HG03432 (cell line): ENCODE results near the gene RARG.

Source experiments
- ATAC-seq: cut with Tn5 transposase; IDR thresholded peaks from one replicate; pipeline ENCODE4 v1.9.1; 2021; ENCODE audit warnings: mild to moderate bottlenecking, moderate library complexity; ENCODE audit not compliant: unreplicated experiment

RARG gene

DNA sequence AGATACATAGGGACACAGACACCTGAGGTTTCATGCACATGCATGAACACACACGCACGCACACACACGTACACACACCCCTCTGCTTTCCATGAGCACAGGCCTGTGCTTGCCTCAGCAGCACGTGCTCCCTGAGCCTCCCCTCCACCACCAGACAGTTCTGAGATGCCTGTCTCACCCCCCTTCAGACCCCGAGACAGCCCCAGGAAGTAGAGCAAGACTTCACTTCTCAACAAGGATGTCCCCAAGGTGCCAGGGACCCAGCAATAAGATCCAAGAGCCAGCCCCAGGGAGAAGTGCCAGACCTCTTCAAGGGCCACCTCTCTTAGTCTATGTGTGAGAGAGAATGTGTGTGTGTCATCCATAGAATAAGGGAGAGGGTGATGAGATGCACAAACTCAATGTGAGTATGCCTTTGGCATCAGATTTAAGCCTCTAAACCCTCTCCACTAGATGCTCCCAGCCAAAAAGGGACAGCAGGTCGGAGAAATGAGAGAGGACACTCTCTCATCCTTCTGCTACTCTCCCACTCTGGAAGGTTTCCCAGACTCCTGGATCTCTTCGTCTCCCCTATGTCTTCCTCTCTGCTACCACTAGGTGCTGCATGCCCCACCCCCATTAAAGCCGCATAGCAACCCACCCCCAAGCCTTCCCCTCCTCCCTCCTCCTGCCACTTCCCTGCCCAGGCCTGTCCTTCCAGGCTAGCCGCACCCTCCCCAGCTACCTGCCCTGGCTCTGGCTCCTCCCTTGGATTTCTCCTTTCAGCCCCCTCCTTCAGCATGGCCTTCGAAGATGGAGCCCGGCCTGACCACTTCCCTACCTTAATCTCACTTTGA, 7.7 kb downstream of the RARG start:
- no peak for ATAC-seq

DNA sequence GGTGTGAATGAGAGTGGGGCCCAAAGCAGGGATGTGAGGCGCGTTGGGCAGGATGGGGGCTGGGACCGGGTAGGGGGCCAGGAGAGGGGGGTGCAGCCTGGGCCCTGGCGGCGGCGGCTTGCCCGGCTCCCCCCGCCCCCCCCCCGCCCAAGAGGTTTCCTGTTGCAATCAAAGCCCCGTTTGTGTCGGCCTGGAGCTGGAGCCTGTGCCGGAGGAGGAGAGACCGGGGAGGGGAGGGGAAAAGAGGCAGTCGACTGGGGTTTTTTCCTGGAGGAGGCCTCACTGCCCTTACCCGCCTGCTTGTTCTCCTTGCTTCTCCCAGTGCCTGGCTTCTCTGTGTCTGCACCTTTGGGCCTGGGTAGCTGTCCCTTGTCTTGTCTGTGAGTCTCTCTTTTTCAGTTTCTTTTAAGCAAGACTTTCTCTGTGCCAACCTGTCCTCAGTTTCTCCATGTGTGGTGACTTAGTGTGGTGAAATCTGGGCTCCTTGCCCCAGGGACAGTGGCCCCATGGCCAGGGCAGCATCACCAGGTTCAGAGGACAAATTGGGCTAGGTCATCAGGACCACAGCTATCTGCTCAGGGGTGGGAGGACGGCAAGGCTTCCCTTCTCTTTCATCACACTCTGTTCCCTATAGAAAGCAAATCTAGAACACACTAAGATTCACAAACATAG, 8.5 kb downstream of the RARG start:
- ATAC-seq = no peak

DNA sequence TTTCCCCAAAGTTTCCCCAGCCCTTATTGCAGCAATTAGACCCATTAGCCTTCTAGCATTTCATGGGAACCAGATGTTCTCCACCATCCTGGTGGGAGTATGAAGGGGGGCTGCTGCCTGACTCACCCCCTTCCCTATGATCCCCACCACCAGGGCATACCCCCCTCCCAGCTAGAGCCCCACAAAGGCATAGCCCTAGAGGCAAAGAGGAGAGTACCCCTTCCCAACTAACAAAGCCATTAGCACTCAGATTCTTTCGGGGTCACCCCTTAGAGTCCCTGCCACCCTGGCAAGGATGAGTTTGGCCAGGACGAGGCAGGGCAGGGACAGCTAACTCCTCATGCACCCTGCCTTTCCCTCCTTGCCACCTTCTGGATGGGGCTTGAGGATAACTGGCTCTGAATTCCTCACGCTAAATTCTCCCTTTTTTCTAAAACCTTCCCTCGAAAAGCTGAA, 9.2 kb downstream of the RARG start:
- no peak for ATAC-seq

DNA sequence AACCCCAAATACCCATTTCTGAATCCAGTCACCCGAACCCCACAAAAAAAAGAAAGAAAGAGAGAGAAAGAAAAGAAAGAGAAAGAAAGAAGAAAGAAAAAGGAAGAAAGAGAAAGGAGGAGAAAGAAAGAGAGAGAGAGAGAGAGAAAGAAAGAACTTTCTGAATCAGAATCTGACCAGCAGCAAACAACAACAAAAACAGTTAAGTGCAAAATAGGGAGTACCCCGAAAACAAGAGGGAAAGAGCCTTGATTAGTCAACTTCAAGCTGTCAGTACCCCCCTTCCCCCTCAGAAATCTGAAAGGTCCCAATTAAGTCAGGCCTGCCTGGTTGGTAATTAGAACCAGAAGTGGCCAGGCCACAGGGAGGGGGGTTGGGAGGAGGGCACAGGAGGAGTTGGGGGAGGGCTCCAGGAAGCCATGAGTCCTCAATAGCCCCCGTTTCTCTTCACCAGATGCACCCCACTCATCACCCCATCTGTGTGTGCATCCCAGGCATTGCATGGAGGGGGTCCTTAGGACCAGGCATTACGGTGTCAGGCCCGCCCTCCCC, 9.8 kb downstream of the RARG start:
- ATAC-seq = no peak

DNA sequence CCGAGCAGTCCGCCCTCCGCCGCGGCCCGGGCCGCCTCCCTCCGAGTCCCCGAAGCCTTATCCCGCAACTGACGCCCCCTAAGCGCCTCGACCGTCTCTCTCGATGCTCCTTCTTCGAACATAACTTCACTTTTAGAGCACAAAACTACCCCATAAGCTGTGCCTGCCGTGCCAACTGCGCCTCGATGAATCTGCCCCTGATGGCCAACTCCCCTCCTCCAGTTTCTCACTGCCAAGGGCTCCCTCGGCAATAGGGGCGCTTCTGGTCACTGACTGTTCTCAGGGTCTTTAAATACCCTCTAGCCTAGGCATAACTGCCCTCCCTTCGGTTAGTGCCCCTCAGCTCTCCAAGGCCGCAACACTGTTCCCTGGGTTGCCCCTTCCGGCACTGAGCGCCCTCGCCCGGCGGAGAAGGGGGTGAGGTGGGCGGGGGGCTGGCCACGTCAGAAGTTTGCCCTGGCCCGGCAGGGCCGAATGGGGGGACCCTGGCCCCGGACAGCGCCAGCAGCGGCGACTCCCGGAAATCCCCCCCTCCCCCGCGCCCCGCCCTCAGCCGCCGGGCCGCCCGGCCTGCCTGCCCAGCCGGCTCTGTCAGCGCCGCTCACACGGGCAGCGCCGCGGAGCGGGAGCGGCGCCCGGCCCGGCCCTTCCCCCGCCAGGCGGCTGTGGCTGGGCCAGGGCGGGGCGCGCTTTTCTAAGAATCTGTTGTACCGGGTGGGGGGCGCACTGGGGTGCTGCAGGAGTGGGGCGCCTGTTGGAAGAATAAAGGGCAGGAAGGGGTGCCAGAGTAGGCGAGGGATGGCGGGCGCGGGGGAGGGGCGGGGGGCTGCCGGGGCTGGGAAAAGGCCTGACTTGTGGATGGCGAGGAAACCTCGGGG, 10.6 kb downstream of the RARG start:
- ATAC-seq = peak; percentile 30

DNA sequence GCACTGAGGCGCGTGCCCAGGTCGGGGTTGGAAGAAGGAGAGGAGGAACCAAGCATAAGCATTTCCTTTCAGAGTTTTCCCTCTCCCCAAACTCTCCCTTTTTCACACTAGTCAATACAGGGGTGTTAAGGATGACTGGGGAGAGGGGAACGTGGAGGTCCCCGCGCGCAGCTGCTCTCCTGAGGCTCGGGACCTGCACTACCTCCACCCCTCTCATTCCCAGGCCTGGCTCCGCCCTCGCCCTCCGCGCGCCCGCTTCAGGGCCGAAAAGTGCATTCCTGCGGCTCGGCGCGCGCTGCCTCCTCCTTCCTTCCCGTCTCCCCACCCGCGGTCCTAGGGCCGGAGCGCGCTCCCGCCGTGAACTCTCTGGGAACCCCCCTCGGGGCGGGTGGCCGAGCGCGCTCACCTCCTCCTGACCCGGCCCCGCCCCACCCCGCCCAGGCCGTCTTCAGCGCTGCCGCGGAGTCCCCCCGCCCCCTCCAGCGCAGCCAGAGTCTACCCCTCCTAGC, 11.3 kb downstream of the RARG start:
- peak; percentile 61 for ATAC-seq

DNA sequence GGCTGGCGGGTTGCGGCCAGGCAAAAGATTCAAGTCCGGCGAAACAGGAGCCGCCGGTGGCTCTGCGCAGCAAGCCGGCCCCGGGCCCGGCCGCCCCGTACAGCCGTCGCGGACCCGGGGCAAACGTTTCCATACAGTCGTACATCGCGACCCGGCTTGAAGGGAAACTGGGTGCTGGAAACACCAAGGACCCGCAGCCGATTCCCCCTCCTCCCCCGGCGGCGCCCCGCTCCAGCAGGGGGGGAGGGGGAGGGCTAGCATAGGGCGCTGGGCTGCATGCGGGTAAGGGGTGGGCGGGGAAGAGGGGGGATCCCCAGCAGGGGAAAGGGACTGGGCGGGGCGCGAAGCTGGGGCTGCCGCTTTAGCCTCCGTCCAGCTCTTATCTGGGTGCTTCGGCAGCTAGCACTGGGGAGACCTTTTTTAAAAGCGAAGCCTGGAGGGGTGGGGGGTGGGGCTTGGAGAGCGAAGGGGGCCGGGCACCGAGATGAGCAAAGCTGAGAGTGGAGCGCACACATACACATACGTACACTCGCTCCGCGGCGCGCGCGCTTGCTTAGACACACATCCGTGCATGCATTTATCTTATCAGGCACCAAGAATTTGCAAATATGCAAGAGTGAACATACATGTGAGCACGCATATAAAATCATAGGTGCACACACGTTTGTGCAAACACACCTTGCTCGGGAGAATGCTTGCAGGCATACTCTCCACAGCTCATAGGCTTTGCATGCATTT, 11.9 kb downstream of the RARG start:
- ATAC-seq = peak; percentile 30

DNA sequence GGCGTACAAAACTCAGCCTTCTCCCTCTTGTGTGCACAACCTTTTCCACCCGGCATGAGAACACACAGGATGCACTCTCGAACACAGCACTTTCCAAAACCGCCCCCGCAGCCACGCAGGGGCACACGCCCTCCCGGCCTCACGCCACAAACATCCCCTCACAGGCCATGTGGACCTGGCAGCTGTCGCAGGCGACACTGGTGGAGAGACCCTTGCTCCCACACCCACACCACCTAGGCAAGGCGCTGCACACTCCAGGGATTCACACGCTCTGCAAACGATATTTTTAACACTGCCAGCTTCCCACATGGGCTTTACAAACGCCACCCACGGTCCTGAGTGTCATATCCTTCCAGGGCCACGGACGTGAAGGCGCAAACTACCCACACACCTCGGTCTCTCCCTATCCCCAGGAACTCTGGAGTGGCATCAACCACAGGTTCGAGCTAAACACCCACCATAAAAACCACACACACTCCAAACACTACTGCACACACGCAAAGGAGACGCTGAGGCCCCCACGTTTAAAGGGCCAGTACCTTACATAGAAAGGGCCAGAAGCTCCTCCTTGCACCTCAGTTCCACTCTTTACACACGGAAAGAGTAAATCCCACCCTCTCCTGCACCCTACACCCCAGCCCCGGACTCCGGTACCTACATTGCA, 12.6 kb downstream of the RARG start:
- ATAC-seq = peak; percentile 13

DNA sequence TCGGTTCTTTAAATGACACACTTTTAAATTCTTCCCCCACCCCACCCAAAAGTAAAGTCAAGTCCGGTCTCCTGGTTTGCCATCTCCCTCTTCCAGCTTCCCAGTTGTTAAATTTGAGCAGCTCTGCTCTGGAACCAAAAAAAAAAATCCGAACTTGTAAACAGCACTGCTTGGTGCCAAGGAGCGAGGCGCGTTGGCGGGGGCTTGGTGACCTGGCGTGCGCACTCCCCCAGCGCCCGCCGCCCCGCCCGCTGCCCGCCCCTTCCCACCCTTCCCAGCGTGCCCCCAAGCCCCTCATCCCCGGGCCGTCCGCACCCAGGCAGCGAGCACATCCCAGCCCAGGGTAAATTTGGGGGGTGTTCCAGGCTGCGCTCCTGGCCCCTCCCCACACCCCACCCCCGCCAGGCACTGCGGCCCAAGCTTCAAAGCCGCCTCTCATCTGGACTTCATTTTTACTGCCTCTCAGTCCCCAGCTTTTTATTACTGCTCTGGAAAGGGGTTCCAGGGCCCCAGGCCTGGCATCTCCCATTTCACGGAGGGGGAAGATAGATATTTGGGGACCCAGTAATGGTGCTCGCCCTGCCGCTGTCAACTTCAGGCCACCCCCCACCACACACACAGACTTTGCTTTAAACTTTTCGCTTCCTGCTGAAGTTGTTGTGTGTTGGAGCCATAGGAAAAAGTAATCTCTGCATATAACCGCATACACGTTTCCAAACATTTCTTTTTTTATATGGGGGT, 13.3 kb downstream of the RARG start:
- ATAC-seq = no peak

DNA sequence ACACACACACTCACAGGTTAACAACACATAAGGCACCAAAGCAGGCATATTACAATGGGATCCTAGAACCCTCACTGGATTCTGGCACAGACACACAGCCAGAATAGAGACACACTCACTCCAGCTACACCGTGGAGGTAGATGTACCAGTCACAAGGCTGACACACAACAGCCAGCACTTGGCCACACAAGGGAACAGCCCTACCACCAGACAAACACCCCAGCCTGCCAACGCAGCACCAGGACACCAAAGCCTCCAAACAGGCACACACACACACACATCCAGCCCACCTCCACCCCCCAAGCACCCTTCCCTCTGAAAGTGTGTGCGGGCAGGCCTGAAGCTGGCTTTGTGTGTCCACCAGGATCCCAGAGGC, 14.1 kb downstream of the RARG start:
- no peak for ATAC-seq

DNA sequence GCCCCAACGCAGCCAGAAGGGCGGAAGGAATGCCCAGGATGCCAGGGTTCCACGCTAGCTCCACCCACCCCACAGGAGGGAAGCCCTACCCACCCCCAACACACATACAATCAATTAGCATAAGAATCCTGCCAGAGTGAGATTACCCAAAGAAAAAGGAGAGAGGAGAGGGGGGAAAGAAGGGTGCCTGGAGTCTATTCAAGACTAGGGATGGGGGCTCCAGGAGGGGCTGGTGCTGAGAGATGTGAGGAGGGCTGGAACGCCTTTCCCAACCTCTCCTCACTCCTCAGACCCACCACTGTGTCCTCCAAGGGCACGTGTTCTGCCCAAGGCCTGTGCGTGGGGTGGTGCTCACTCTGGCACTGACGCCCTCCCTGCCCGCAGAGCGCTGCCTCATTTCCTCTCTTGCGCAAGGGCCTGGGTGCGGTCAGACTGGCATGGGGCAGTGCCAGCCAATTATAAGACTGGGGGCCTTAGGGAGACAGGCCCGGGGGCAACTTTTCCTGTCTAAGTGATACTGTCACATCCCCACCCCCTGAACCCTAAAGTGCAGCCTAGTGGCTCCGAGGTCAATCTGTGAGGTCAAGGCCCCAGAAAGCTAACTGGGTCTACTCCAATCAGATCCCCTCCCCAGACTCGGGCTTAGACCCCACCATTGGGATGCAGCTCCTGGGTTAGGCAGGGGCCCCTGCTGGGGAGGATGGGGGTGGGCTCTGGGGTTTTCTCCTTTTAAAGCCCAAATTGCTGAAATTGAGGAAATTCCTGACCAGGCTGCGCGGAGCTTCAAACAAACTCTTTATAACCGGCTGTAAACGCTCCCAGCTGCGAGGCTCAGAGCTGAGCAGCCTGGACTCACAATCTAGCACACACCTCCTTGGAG, 14.7 kb downstream of the RARG start:
- ATAC-seq = no peak

DNA sequence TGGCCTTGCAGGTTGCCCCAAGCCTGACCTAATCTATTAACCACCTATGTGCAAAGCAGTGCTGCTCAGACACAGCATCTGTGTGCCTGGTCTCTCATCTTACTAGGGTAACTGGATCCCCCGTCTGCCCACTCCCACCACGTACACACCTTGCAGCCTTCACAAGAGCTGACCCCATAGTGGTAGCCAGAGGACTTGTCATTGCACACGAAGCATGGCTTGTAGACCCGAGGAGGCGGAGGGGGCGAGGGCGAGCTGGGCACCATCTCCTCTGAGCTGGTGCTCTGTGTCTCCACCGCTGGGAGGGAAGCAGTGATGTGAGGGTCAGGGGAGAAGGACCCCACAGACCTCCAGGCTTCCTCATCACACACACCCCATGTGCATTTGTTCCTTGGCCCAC, 16.5 kb downstream of the RARG start:
- no peak for ATAC-seq

DNA sequence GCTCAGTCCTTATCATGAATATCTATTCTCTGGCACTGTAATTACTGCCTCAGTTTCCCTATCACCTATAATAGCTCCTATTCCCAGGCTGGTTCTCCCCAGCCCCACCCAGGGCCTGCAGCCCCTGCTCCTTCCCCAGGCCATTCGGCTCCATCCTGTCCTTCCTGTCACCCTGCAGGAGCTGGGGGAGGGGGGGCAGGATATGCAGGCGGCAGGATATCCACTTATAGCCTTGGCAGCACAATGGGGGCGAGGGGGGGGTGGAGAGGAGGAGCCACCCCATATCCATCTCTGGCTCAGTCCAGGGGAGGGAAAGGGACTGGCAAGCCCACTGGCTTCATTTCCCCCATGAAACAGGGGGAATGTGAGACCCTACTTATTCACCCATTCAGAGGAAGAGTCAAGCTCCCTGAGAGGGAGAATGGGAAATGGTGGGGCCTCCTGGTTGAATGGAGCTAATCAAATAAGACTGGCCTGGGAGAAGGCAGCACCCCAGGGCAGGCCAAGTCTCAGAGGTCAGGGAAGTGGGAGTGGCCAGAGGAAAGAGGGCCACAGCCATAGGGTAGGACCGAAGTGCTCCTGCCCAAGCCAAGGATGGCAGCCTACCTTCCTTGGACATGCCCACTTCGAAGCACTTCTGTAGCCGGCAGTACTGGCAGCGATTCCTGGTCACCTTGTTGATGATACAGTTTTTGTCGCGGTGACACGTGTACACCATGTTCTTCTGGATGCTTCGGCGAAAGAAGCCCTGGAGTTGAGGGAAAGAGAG, 17.1 kb downstream of the RARG start:
- no peak for ATAC-seq

DNA sequence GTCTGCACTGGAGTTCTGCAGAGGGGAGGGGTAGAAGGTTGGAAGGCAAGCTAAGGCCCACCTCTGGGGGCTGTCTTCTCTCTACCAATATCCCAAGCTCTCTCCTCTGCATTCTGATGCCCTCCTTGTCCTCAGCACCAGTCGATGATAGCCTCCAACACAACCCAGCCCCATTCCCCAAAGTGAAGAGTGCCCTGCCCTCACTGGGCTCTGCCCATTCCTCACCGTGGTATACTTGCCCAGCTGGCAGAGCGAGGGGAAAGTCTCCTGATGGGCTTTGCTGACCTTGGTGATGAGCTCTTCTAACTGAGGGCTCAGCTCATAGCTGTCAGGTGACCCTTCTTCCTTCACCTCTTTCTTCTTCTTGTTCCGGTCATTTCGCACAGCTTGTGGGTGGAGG, 17.8 kb downstream of the RARG start:
- ATAC-seq = no peak

DNA sequence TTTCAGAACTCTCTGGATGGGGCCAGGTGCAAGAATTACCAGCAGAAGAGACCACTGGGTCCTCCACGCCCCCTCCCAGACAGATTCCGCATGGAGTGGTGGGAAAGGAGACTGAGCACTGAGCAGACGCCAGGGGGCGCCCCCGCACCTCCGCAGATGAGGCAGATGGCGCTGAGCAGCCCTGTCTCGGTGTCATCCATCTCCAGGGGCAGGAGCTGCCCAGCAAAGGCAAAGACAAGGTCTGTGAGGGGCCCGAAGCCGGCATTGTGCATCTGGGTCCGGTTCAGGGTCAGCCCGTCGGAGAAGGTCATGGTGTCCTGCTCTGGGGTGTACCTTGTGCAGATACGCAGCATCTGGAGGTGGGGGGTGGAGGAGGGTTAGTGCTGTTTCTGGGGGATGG, 18.7 kb downstream of the RARG start:
- ATAC-seq = peak; percentile 57

DNA sequence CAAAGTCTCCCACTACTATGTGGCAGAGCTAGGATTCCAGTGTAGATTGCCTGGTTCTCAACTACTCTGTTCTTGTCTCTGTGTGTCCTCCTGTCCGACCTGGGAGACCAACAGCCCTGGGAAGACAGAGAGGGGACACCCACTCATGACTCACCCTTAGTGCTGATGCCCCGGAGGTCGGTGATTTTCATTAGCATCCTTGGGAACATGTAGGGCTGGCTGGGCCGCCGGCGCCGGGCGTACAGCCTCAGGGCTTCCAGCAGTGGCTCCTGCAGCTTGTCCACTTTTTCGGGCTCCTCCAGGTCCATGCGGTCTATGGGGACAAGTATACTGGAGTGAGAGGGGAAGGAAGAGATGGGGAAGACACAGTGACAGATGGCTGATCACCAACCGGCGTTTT, 19.1 kb downstream of the RARG start:
- no peak for ATAC-seq
